IPS DF 4.7 (cell line): ENCODE results near the gene PASD1.
"Not testable (repeated sequence)": the region's sequence is repeated elsewhere in the genome, so short reads cannot be mapped to it uniquely, and the experiment has no call there.

Experiments
- DNase-seq: peaks from one replicate; pipeline ENCODE4 v3.0.0-alpha.2; 2013; ENCODE audit warnings: low spot score; ENCODE audit errors: extremely low read depth

The PASD1 gene, protein sequence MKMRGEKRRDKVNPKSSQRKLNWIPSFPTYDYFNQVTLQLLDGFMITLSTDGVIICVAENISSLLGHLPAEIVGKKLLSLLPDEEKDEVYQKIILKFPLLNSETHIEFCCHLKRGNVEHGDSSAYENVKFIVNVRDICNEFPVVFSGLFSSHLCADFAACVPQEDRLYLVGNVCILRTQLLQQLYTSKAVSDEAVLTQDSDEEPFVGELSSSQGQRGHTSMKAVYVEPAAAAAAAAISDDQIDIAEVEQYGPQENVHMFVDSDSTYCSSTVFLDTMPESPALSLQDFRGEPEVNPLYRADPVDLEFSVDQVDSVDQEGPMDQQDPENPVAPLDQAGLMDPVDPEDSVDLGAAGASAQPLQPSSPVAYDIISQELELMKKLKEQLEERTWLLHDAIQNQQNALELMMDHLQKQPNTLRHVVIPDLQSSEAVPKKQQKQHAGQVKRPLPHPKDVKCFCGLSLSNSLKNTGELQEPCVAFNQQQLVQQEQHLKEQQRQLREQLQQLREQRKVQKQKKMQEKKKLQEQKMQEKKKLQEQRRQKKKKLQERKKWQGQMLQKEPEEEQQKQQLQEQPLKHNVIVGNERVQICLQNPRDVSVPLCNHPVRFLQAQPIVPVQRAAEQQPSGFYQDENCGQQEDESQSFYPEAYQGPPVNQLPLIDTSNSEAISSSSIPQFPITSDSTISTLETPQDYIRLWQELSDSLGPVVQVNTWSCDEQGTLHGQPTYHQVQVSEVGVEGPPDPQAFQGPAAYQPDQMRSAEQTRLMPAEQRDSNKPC

DNA sequence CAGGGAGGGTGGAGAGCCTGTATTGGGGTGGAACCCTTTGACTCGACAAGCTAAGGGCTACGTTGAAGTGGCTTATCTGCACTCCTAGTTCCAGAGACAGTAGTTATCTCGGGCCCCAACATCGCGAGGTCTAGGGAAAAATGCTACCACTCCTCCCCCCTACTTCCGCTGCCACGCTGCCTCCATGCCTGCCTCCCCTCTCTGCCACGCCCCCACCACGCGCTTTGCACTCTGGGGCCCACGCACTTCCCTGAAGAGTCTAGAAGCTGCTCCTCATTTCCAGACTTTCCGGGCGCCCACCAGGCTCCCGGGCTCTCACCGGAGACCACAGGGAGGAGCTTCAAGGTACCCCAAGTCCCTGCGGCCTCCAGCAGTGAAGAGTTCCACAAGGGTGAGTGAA is at the start of gene PASD1:
PASD1 (plus strand) TSS at position 227 of the 400 bp plus-strand sequence. CDS start 37,879 bp downstream, outside the sequence.
- no peak for DNase-seq

DNA sequence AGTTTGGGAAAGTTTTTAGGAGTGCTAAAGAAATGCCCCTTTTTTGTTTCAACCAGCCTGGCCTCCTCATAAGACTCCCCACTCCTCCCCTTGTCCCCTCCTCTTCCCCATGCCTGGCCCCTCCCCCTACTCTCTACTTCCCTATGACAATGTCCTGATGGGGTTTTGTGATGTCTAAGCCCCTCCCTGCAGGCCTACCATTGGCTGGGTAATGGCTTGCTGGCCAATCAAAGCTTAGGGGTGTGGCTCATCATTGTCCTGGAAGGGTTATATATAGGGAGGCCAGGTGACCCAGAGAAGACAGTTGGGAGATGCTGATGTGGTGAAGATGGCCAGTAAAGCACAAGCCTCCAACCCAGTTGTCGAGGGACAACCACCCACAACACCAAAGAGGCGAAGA is 48.2 kb upstream of the PASD1 start:
- DNase-seq: no peak

DNA sequence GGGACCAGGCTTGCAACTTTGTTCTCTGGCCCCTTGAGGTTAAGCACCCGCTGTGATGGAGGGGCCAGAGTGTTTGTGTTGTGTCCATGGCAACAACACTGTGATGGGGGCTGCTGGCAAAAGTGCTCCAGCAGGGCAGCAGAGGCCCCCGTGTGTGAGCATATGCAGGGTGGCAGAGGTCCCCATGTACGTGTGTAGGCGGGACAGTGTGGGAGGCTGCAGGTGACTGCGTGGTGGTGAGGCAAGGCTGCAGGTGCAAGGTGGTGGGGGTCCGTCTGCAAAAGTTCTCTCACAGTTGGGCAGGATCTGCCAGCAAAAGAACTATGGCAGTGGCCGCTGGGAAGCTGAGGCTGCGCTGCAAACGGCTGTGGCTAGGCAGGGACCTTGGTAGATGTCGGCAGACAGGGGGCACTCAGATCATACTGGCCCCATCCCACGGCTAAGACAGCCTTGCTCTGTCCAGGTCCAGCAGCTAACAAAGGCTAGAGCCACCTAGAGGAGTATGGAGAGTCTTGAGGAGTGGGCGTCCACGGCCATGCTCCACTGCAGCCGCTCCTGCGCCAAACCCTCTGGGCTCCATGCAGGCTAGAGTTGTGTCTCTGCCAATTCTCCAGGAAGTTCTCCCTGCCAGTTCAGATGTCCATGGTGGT is 46.8 kb upstream of the PASD1 start:
- DNase-seq: no peak

DNA sequence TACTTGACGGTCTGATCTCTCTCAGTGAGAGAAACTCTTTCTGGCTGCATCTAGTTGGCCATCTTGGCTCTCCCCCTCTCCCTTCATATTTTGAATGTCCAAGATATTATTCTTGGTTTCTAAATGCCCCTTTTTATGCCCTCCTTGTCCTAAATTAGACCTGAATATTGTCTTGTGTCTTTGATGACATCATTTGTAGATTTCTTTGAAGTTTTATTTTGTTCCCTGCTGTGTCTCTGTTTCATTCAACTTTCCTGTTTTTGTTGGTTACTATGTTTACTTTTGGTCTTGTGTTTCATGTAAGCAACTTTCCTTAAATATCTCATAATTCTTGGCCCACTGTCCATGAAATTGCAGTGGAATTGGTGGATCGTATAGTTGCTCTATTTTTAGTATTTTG is 46.1 kb upstream of the PASD1 start:
- DNase-seq: no peak

DNA sequence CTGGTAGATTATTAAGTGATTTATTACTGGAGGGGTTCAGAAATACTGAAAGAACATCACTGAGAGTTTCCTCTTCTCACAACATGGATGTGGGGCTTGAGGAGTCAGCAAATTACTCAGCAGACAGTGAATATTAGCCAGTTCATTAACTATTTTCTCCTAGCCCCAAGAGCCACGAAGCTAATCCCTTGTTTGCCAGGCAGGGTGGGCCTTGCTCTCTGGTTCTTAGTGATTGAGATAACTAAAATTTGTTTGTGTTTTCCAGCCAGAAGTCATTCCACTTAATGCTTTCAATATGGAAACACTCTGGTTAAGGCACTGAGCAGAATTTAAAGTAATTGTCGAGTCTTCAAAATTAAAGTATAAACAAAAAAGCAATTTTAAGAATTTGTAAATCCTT is 40.1 kb upstream of the PASD1 start:
- no peak for DNase-seq

- no peak for DNase-seq
Measured at GRCh38 chrX:151536571-151536970, 26.9 kb upstream of the PASD1 start.

GRCh38 chrX:151537572-151537971 is 25.9 kb upstream of the PASD1 start:
- no peak for DNase-seq

DNA sequence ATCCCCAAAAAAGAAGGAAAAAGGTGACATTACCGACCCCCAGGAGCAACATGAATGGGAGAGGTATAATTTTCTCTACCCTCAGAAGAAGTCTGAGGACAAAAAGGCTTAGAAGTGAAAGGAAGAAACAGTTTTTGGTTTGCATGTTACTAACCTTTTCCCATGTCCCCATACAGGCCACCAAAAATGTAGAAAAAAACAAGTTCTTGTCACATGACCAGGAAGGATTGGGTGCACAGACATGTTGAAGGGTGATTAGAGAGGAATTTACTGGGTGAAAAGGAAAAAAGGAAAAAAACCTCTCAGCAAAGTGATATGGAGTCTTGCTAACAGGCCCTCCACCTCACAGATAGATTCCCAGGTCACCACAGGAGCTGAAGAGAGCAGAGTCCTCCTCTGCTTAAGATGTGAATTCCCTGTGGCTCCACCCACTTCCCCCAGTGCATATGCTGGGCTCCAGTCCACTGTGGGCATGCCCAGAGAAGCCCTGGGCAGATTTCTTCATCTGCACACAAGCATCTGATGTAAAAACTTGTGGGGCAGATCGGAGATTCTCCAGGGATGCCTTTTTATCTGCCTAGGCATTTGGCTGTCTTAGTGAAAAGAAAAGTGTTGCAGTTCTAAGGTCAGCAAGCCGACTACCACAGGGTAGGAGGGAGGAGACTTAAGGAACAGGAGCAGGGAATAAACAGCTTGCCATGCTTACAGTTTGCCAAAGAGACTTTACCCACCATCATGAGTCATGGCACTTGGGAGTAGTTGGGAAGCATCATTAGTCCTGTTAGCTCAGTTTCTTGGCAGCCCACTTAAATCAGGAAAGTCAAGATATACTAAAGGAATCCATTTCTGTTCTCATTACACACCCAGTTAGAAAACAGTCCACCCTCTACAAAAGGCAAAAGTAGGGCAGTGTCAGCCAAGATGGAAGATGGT is 25.0 kb upstream of the PASD1 start:
- no peak for DNase-seq

DNA sequence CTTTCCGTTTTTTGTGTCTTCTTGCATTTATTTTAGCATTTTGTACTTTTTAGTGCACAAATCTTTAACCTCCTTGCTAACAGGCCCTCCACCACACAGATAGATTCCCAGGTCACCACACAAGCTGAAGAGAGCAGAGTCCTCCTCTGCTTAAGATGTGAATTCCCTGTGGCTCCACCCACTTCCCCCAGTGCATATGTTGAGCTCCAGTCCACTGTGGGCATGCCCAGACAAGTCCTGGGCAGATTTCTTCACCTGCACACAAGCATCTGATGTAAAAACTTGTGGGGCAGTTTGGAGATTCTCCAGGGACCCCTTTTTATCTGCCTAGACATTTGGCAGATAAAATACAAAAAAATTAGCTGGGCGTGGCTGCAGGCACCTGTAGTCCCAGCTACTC is 19.8 kb upstream of the PASD1 start:
- DNase-seq: no peak

- DNase-seq: not testable (repeated sequence)
Measured at GRCh38 chrX:151546226-151546625, 17.2 kb upstream of the PASD1 start.

GRCh38 chrX:151551176-151551575 is 12.3 kb upstream of the PASD1 start:
- not testable (repeated sequence) for DNase-seq

- no peak for DNase-seq
Measured at GRCh38 chrX:151552743-151553142, 10.7 kb upstream of the PASD1 start.

DNA sequence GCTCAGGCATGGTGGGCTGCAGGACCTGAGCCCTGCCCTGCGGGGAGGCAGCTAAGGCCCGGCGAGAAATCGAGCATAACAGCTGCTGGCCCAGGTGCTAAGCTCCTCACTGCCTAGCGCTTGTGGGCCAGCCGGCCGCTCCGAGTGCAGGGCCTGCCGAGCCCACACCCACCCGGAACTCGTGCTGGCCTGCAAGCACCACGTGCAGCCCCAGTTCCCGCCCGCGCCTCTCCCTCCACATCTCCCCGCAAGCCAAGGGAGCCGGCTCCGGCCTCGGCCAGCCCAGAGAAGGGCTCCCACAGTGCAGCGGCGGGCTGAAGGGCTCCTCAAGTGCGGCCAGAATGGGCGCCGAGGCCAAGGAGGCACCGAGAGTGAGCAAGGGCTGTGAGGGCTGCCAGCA is 8.2 kb upstream of the PASD1 start:
- not testable (repeated sequence) for DNase-seq

GRCh38 chrX:151562485-151562884 is 990 bp upstream of the PASD1 start:
- not testable (repeated sequence) for DNase-seq

DNA sequence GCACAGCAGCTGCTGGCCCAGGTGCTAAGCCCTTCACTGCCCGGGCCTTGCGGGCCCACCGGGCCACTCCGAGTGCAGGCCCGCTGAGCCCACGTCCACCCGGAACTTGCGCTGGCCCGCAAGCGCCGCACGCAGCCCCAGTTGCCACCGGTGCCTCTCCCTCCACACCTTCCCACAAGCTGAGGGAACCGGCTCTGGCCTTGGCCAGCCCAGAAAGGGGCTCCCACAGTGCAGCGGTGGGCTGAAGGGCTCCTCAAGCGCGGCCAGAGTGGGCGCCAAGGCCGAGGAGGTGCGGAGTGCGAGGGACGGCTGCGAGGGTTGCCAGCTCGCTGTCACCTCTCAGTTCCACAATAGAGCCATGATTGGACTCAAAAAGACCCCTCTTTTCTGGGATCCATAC is 472 bp upstream of the PASD1 start:
- DNase-seq: not testable (repeated sequence)

GRCh38 chrX:151564035-151564434 is 560 bp downstream of the PASD1 start:
- no peak for DNase-seq

GRCh38 chrX:151566872-151567271 is 3.4 kb downstream of the PASD1 start:
- DNase-seq: not testable (repeated sequence)

DNA sequence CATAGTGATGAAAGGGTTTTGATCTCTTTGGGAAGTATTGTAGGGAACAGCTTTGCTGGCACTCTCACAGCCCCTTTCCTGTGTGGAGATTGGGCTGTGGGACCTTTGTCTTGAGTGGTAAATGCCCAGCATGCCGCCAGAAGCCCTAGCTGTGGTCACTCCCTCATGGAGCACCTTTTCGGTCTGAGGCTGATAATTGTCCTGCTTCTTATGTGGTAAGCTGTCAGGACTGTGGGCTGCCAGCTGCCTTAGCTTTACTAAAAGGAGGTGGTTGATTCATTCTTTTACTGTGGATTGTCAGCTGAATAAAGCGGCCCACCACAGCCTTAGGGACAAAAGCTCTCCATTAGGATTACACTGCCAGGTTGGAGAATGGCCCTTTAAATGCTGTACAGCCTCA is 7.1 kb downstream of the PASD1 start:
- DNase-seq: no peak

DNA sequence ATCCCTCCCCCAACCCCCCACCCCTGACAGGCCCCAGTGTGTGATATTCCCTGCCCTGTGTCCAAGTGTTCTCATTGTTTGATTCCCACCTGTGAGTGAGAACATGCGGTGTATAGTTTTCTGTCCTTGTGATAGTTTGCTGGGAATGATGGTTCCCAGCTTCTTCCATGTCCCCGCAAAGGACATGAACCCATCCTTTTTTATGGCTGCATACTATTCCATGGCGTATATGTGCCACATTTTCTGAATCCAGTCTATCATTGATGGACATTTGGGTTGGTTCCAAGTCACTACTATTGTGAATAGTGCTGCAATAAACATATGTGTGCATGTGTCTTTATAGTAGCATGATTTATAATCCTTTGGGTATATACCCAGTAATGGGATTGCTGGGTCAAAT is 29.9 kb downstream of the PASD1 start:
- DNase-seq: not testable (repeated sequence)

- DNase-seq: no peak
Measured at GRCh38 chrX:151596282-151596681, 32.8 kb downstream of the PASD1 start.

DNA sequence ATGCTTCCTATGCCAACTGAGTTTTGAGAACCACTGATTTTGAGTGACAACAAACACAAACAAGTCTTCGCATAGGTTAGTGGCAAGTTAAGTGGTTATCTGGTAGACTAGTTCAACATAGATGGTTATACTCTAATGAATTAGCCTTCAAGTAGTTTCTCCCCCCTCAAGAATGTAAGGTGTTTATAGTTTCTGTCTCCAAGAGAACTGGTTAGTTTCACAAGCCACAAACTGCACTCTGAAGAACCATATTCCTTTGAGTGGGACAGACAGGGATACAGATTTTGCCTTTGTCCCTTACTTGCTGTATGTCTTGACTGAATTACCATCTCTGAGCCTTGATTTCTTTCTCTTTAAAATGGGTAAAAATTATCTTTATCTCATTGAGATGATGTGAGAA is 41.5 kb downstream of the PASD1 start:
- DNase-seq: no peak
